H9 (cell line): ENCODE data around the gene PLEKHN1. TPM values are rescaled to one million over a fixed set of nuclear protein-coding genes. Genes with fewer than 3 reads are reported as not detected.
"Not testable (repeated sequence)": the region's sequence is repeated elsewhere in the genome, so short reads cannot be mapped to it uniquely, and the experiment has no call there.

ENCODE experiments used
- DNase-seq: peaks from one replicate; pipeline ENCODE4 v3.0.0-alpha.2; 2017
- H2AFZ ChIP-seq: one replicate; pipeline ENCODE4 v1.6.1; 2013; ENCODE audit warnings: mild to moderate bottlenecking, low read length, control low read depth, moderate library complexity
- H2AK5ac ChIP-seq: 2 replicates; pipeline ENCODE4 v1.6.1; 2013; ENCODE audit warnings: low read length, control low read depth, mixed read lengths; ENCODE audit not compliant: insufficient read length
- H2BK120ac ChIP-seq: one replicate; pipeline ENCODE4 v1.6.1; 2013; ENCODE audit warnings: low read depth, mild to moderate bottlenecking, low read length, control low read depth, inconsistent platforms; ENCODE audit not compliant: poor library complexity, severe bottlenecking
- H2BK12ac ChIP-seq: 2 replicates; pipeline ENCODE4 v1.6.1; 2013; ENCODE audit warnings: low read length, control low read depth, mixed read lengths, low read depth; ENCODE audit not compliant: insufficient read length
- H2BK15ac ChIP-seq: 2 replicates; pipeline ENCODE4 v1.6.1; 2013; ENCODE audit warnings: low read depth, low read length, control low read depth
- H2BK20ac ChIP-seq: one replicate; pipeline ENCODE4 v1.6.1; 2013; ENCODE audit warnings: low read depth, mild to moderate bottlenecking, low read length, control low read depth, inconsistent platforms; ENCODE audit not compliant: poor library complexity, severe bottlenecking
- H2BK5ac ChIP-seq: 2 replicates; pipeline ENCODE4 v1.6.1; 2013; ENCODE audit warnings: low read length, control low read depth, mixed read lengths; ENCODE audit not compliant: insufficient read length
- H3K14ac ChIP-seq: 2 replicates; pipeline ENCODE4 v1.6.1; 2013; ENCODE audit warnings: low read length, control low read depth; ENCODE audit not compliant: insufficient read depth
- H3K18ac ChIP-seq: 2 replicates; pipeline ENCODE4 v1.6.1; 2013; ENCODE audit warnings: low read depth, mild to moderate bottlenecking, mixed read lengths, low read length, control low read depth; ENCODE audit not compliant: insufficient read length
- H3K23ac ChIP-seq: 2 replicates; pipeline ENCODE4 v1.6.1; 2013; ENCODE audit warnings: low read length, control low read depth, mixed read lengths, low read depth; ENCODE audit not compliant: insufficient read length
- H3K23me2 ChIP-seq: 2 replicates; pipeline ENCODE4 v1.6.1; 2013; ENCODE audit warnings: low read depth, mild to moderate bottlenecking, mixed read lengths, low read length, control low read depth; ENCODE audit not compliant: insufficient read length, poor library complexity, severe bottlenecking
- H3K27ac ChIP-seq: 2 replicates; pipeline ENCODE4 v1.5.1; 2013; ENCODE audit warnings: low read length, control low read depth, mixed read lengths, low read depth; ENCODE audit not compliant: insufficient read length
- H3K27me3 ChIP-seq: 2 replicates; pipeline ENCODE4 v1.6.1; 2013; ENCODE audit warnings: low read length, control low read depth, inconsistent platforms; ENCODE audit not compliant: insufficient read depth
- H3K4ac ChIP-seq: 2 replicates; pipeline ENCODE4 v1.6.1; 2013; ENCODE audit warnings: low read depth, mild to moderate bottlenecking, control low read depth, inconsistent platforms, low read length, moderate library complexity
- H3K4me1 ChIP-seq: 2 replicates; pipeline ENCODE4 v1.6.1; 2013; ENCODE audit warnings: low read length, control low read depth, inconsistent platforms; ENCODE audit not compliant: insufficient read depth
- H3K4me2 ChIP-seq: 2 replicates; pipeline ENCODE4 v1.6.1; 2013; ENCODE audit warnings: low read length, control low read depth, mixed read lengths; ENCODE audit not compliant: insufficient read length, insufficient read depth
- H3K56ac ChIP-seq: 2 replicates; pipeline ENCODE4 v1.6.1; 2013; ENCODE audit warnings: low read depth, mild to moderate bottlenecking, mixed read lengths, low read length, control low read depth; ENCODE audit not compliant: insufficient read length
- H3K79me1 ChIP-seq: 2 replicates; pipeline ENCODE4 v1.6.1; 2013; ENCODE audit warnings: low read depth, mild to moderate bottlenecking, moderate library complexity, low read length, control low read depth, inconsistent platforms; ENCODE audit not compliant: insufficient read depth, poor library complexity, severe bottlenecking
- H3K79me2 ChIP-seq: 2 replicates; pipeline ENCODE4 v1.6.1; 2013; ENCODE audit warnings: low read length, control low read depth, inconsistent platforms; ENCODE audit not compliant: insufficient read depth
- H3K9ac ChIP-seq: 2 replicates; pipeline ENCODE4 v1.6.1; 2013; ENCODE audit warnings: low read length, control low read depth, mixed read lengths; ENCODE audit not compliant: insufficient read length; ENCODE audit errors: extremely low read depth
- H3K9me3 ChIP-seq: one replicate; pipeline ENCODE4 v1.6.1; 2013; ENCODE audit warnings: low read depth, low read length, inconsistent platforms; ENCODE audit not compliant: control insufficient read depth
- H3T11ph ChIP-seq: one replicate; pipeline ENCODE4 v1.6.1; 2013; ENCODE audit warnings: mild to moderate bottlenecking, low read length, control low read depth, inconsistent platforms
- H4K20me1 ChIP-seq: one replicate; pipeline ENCODE4 v1.6.1; 2013; ENCODE audit not compliant: control insufficient read depth, insufficient read length, insufficient read depth
- H4K5ac ChIP-seq: 2 replicates; pipeline ENCODE4 v1.6.1; 2013; ENCODE audit warnings: low read depth, mild to moderate bottlenecking, mixed read lengths, low read length, control low read depth; ENCODE audit not compliant: insufficient read length
- H4K8ac ChIP-seq: replicated peaks from 2 replicates; pipeline ENCODE4 v1.6.1; 2013; ENCODE audit warnings: low read length, control low read depth, mixed read lengths, low read depth; ENCODE audit not compliant: insufficient read length
- H4K91ac ChIP-seq: 2 replicates; pipeline ENCODE4 v1.6.1; 2013; ENCODE audit warnings: low read depth, mild to moderate bottlenecking, moderate library complexity, mixed read lengths, low read length, control low read depth; ENCODE audit not compliant: insufficient read length
- H3K27ac Mint-ChIP-seq, 3 experiments: 2 replicates in 2 of 3; 3 replicates in 1 of 3; pipeline ENCODE4 v1.8.0; 2020 to 2021; ENCODE audit warnings: mixed read lengths in 3 of 3, mild to moderate bottlenecking in 1 of 3, moderate library complexity in 1 of 3
- H3K27me3 Mint-ChIP-seq: 2 replicates; pipeline ENCODE4 v1.8.0; 2021; ENCODE audit warnings: low read depth, mild to moderate bottlenecking, moderate library complexity, mixed read lengths
- H3K36me3 Mint-ChIP-seq, 3 experiments: 2 replicates in 2 of 3; 3 replicates in 1 of 3; pipeline ENCODE4 v1.8.0; 2020 to 2021; ENCODE audit warnings: low read depth in 3 of 3, mixed read lengths in 3 of 3; ENCODE audit not compliant: insufficient read depth in 1 of 3
- H3K4me1 Mint-ChIP-seq, 2 experiments: 2 replicates each; pipeline ENCODE4 v1.8.0; 2020; ENCODE audit warnings: mixed read lengths in 2 of 2
- H3K4me3 Mint-ChIP-seq, 2 experiments: 2 replicates in 1 of 2; 3 replicates in 1 of 2; pipeline ENCODE4 v1.8.0; 2020 to 2021; ENCODE audit warnings: mild to moderate bottlenecking in 2 of 2, mixed read lengths in 2 of 2, moderate library complexity in 1 of 2
- H3K9me3 Mint-ChIP-seq, 2 experiments: 2 replicates in 1 of 2; 3 replicates in 1 of 2; pipeline ENCODE4 v1.8.0; 2020; ENCODE audit warnings: mild to moderate bottlenecking in 2 of 2, mixed read lengths in 2 of 2, moderate library complexity in 1 of 2
- CTCF ChIP-seq: fragments of 200-600 bp; sonication (generic); conservative IDR thresholded peaks from 3 replicates; pipeline ENCODE4 v1.8.0; 2021; ENCODE audit warnings: antibody characterized with exemption, mild to moderate bottlenecking
- WGBS: extraction: QIAGEN DNeasy Blood & Tissue Kit; methylation state at CpG from one replicate; pipeline ENCODE4 v1.1.7; 2013; ENCODE audit warnings: missing lambda C conversion rate, low lambda C conversion rate, mixed read lengths; ENCODE audit not compliant: insufficient read length; ENCODE audit errors: extremely low coverage; 5-methylcytosine and 5-hydroxymethylcytosine counted together
- total RNA-seq: library from RNA; stranded (reverse); gene quantifications from 2 replicates; pipeline ENCODE4 v1.2.1, GENCODE V29; 2021

Gene PLEKHN1
- total RNA-seq, 1 experiment from 2014 or later, result 3.0 TPM

- no peaks in the 10 kb centered on the region for H3K79me2 ChIP-seq
- WGBS, result no CpG with 5 or more reads among the region's 29 CpGs
- H3K14ac ChIP-seq, result no peak overlapping the region
- no peak overlapping the region for H2AK5ac ChIP-seq
- H4K20me1 ChIP-seq, result no peaks in the 10 kb centered on the region
- no peak for TF ChIP-seq CTCF
- no peak overlapping the region for H2BK20ac ChIP-seq
- H3T11ph ChIP-seq, result no peak overlapping the region
- H3K9me3 ChIP-seq, result no peaks in the 10 kb centered on the region
- H4K91ac ChIP-seq, result no peak overlapping the region
- no peak overlapping the region for H3K56ac ChIP-seq
- H3K4ac ChIP-seq, result no peak overlapping the region
- no peaks in the 10 kb centered on the region for H3K79me1 ChIP-seq
- peaks cover 0 to 20% of the 10 kb centered on the region in 2 experiments; a peak in 2 of 4 replicates for H3K4me1 Mint-ChIP-seq
- no peak overlapping the region for H2BK5ac ChIP-seq
- no peak overlapping the region for H2BK12ac ChIP-seq
- H3K9me3 Mint-ChIP-seq, result no peaks in the 10 kb centered on the region; a peak in 1 of 5 replicates
- no peak overlapping the region for H2BK120ac ChIP-seq
- H3K9ac ChIP-seq, result no peak overlapping the region
- H3K27ac ChIP-seq, result no peak overlapping the region
- H3K23me2 ChIP-seq, result peaks cover 3% of the 10 kb centered on the region
- H3K4me3 Mint-ChIP-seq, result no peak overlapping the region
- no peak overlapping the region for H3K23ac ChIP-seq
- no peak for DNase-seq
- no peak overlapping the region for H2AFZ ChIP-seq
- H3K27me3 ChIP-seq, result peaks cover 11% of the 10 kb centered on the region
- H3K27me3 Mint-ChIP-seq, result peaks cover 19% of the 10 kb centered on the region
- H3K4me2 ChIP-seq, result no peak overlapping the region
- H3K18ac ChIP-seq, result no peak overlapping the region
- peaks cover 28 to 61% (median 51%) of the 10 kb centered on the region in 3 experiments; a peak in 6 of 7 replicates for H3K36me3 Mint-ChIP-seq
- H4K8ac ChIP-seq, result no peak overlapping the region
- H4K5ac ChIP-seq, result no peak overlapping the region
- H3K27ac Mint-ChIP-seq, result no peak overlapping the region
- H3K4me1 ChIP-seq, result no peaks in the 10 kb centered on the region
- no peak overlapping the region for H2BK15ac ChIP-seq
Observed at GRCh38 chr1:945688-946556, 20.4 kb upstream of the PLEKHN1 start.

GRCh38 chr1:946811-947210 lies 19.5 kb upstream of the PLEKHN1 start:
- not testable (repeated sequence) for H3K27ac ChIP-seq, H2BK120ac ChIP-seq, H4K20me1 ChIP-seq, H3T11ph ChIP-seq, H3K79me1 ChIP-seq, H2BK12ac ChIP-seq, H3K4ac ChIP-seq, H2AFZ ChIP-seq, H2AK5ac ChIP-seq, DNase-seq, H3K27ac Mint-ChIP-seq, H3K9me3 Mint-ChIP-seq, H3K56ac ChIP-seq, H3K23me2 ChIP-seq, H4K5ac ChIP-seq, H3K4me1 ChIP-seq, H4K8ac ChIP-seq, H2BK15ac ChIP-seq, H3K23ac ChIP-seq, H2BK20ac ChIP-seq, H3K27me3 ChIP-seq, H3K14ac ChIP-seq, H3K9me3 ChIP-seq, H3K9ac ChIP-seq, H3K4me3 Mint-ChIP-seq, H2BK5ac ChIP-seq, H3K18ac ChIP-seq, H3K79me2 ChIP-seq, H4K91ac ChIP-seq, H3K4me2 ChIP-seq
- Mint-ChIP-seq H3K4me1 (peaks cover 0 to 20% of the 10 kb centered on the region in 2 experiments; a peak in 2 of 4 replicates), H3K27me3 (peaks cover 13% of the 10 kb centered on the region), H3K36me3 (peaks cover 33 to 68% (median 59%) of the 10 kb centered on the region in 3 experiments; a peak in 6 of 7 replicates)
- no CpG with 5 or more reads among the region's 13 CpGs for WGBS
